Suprapubic skin (tissue), 3 donors: ENCODE measurements around the gene PITPNM2.

ENCODE experiments used
- CTCF ChIP-seq, 2 donors: fragments of 200-600 bp in 1 of 2; fragments of 450-650 bp in 1 of 2; sonication (generic) in 1 of 2; IDR thresholded peaks; one replicate each; pipeline ENCODE4 v1.5.1; 2016 to 2019; ENCODE audit warnings: antibody characterized with exemption in 2 of 2, mild to moderate bottlenecking in 1 of 2, moderate library complexity in 1 of 2
- POLR2AphosphoS5 ChIP-seq, 3 donors: sonication (generic); formaldehyde crosslinking; IDR thresholded peaks; one replicate each; pipeline ENCODE4 v1.6.1; 2017; ENCODE audit warnings: antibody characterized with exemption in 3 of 3

GRCh38 chr12:123107926-123108681, 42.8 kb downstream of the PITPNM2 start:
- no peak for TF ChIP-seq POLR2AphosphoS5 (IDR thresholded peaks at IDR 0.05)
- TF ChIP-seq CTCF (IDR thresholded peaks at IDR 0.05), result no peak
